ENCODE measurements around the gene ARHGEF7.

The ARHGEF7 gene

GRCh38 chr13:111281751-111282311 is 166.7 kb downstream of the ARHGEF7 start:
- no peak for DNase-seq

DNA sequence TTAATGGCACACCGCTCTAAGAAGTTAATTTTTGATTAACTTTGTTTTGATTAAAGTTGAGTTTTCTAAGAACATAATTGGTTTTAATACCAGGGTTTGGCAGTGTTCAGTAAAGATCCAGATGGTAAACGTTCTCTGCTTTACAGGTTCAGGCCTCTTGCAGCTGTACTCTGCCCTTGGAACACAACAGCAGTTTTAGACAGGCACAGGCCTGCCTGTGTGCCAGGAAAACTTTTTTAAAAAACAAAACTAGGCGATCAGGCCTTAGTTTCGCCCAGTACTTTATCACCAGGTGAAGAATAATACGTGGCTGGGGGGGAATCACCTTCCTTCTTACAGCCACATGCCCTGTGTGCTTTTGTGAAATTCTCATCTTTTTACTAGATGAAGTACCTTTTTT is 167.3 kb downstream of the ARHGEF7 start:
- DNase-seq, result no peak

DNA sequence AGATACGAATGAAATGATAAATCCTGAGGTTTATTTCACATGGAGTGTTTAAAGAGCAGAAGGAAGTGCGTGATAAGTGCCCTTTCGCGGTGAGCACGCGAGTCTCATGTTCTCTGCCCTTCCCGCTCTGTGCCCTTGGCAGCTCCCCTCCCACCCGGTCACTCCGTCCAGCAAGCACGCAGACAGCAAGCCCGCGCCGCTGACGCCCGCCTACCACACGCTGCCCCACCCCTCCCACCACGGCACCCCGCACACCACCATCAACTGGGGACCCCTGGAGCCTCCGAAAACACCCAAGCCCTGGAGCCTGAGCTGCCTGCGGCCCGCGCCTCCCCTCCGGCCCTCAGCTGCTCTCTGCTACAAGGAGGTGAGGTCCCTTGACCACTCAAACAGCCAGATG is 167.9 kb downstream of the ARHGEF7 start:
- DNase-seq, result no peak

DNA sequence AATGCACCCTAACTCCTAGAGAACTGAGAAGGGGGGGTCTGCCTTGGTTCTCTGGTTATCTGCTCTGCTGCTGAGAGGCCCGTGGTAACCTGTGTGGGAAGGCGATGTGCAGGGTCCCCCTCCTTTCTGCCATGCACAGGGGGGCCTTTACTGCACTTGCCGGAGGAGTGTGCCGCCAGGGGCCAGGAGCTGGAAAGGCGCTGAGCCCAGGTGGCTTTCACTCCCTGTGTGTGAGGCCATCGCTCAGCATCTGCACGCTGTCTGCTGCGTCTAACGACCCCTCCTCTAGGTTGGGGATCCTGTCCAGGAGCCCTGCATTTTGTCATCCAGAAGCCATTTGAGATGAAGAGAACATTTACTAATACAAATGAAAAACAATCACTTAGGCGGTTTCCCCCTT is 168.3 kb downstream of the ARHGEF7 start:
- DNase-seq, result no peak

GRCh38 chr13:111283991-111284390 is 168.9 kb downstream of the ARHGEF7 start:
- no peak for DNase-seq

GRCh38 chr13:111284565-111284964 is 169.5 kb downstream of the ARHGEF7 start:
- no peak for DNase-seq

DNA sequence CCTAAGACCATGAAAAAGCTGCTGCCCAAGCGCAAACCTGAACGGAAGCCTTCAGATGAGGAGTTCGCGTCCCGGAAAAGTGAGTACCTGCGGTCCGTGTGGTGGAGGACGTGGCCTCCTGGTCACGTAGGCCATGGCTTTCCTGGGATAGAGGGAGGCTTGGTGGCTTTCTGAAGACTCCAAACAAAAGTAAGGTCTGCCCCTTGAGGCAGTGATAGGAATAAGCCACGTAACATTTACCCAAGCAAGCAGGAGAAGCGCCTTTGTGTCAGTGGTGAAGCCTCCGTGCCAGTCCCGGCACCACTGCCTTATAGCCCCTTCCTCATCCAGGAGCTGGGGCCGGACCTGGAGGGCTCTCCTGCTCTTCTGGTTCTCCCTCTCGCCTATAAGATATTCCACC is 171.1 kb downstream of the ARHGEF7 start:
- no peak for DNase-seq

GRCh38 chr13:111286749-111287148 is 171.6 kb downstream of the ARHGEF7 start:
- no peak for DNase-seq

DNA sequence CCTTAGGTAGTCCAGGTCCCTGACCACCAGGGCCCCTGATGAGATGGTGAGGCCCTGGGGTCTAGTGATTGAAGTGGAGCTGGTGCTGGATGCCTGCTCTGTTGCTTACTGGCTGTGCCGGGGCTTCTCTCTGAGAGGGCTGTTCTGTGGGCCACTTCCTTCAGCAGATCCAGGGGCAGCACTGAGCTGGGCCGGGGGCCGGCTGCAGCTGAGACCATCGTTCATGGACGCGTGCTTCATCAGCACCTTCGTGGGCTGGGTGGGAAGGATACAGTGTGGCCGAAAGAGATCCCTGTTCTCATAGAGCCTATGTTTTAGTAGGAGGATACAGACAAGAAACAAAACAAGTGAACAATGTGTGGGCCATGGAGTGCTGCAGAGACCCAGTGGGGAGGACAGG is 172.1 kb downstream of the ARHGEF7 start:
- no peak for DNase-seq

GRCh38 chr13:111288276-111288675 is 173.2 kb downstream of the ARHGEF7 start:
- DNase-seq, result no peak

GRCh38 chr13:111289251-111289650 is 174.1 kb downstream of the ARHGEF7 start:
- no peak for DNase-seq

GRCh38 chr13:111291908-111292307 is 176.8 kb downstream of the ARHGEF7 start:
- no peak for DNase-seq

- DNase-seq, result no peak
Observed at GRCh38 chr13:111292710-111293485, 177.8 kb downstream of the ARHGEF7 start.

GRCh38 chr13:111295886-111296285 is 180.8 kb downstream of the ARHGEF7 start:
- DNase-seq, result no peak

DNA sequence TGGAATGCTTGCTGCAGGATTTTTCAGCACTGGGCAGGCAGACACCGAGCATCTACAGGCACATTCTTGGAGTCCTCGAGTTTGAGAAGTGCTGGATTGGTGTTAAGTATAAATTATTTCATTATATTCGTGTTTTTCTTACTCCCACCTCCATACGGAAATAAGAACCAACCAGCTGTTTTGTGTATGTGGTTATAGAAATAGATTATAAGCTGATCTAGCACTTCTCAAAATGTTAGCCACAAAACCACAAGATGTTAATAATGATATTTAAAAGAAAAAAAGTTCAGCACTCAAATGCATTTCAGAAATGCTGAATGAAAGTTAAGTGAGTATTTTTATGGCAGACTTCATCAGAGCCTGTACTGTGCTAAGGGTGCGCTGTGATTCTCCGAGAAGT is 181.3 kb downstream of the ARHGEF7 start:
- DNase-seq, result no peak

DNA sequence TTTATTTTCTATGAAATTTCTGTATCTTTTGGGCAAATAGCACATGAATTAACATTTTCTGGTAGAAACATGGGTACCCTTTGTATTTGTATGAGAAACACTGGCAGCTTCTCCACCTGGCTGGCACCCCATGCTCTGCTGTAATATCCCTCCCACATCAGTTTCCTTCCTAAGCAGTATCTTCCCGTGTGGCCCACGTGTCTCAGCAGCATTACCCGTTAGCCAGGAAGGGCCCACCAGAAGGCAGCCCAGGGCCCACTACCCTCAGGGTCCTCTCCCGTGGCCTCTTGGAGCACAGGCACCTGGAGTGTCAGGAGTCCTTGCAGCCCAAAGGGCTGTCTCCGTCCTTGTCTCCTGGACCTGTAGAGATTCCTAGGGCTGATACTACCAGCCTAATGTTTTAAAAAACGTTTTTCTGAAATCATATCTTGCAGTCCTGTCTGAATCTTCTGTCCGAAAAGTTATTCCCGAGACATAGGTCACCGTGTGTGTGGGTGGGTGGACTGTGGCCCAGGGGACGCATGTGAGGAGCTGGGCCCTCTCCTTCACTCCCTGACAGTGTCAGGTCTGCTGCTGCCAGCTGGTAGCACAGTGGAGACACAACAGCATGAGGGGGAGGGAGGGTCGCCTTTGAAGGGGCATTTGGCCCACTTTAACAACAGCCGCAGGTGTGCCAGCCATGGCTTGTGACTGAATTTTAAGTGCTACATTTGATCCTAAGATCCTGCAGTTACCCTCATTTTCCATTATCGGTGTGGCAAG is 183.3 kb downstream of the ARHGEF7 start:
- no peak for DNase-seq

DNA sequence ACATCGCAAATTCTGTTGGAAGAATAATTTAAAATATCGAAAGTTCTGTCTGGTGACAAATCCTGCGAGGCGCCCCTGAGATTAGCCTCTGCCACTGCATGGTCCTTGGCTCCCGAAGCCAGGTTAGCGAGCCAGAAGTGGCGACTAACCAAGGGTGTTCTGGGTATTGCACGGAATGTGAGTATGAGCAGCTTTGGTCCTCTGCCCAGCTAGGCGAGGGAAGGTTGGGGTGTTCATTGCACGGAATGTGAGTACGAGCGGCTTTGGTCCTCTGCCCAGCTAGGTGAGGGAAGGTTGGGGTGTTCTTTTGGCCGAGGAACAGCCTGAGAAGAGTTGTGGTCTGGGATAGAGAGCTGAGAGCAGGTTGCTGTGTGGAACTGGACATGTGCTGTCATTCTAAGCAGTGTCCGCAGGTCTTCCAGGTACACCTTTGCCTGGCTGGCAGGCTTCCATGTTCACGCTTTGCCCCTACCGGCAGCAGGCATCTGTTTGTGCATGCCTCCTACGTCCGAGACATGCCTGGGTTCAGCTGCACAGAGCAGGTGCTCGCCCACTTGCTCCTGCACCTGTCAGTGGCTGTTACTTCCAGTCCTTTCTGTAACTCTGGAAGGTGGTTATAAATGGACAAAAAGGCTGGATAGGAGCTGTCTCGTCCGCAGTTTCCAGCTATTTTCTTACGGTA is 187.1 kb downstream of the ARHGEF7 start:
- DNase-seq, result no peak

DNA sequence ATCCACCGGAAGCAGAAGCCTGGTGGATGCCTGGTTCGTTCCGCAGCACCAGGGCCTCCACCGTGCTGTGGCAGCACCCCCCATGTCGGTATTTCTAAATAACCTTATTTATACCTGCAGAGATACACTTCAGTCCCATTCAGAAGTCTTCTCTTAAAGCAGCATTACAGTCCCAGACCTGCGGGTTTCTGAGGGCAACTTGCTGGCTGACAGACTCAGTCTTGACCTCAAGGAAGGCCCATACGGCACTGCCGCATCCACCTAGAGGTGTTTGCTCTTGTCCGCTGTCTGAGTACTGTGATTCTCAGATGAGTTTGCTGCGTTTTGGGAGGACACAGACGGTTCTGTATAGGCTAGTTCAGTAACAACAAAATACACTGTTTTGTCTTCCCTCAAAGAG is 188.4 kb downstream of the ARHGEF7 start:
- DNase-seq, result no peak

DNA sequence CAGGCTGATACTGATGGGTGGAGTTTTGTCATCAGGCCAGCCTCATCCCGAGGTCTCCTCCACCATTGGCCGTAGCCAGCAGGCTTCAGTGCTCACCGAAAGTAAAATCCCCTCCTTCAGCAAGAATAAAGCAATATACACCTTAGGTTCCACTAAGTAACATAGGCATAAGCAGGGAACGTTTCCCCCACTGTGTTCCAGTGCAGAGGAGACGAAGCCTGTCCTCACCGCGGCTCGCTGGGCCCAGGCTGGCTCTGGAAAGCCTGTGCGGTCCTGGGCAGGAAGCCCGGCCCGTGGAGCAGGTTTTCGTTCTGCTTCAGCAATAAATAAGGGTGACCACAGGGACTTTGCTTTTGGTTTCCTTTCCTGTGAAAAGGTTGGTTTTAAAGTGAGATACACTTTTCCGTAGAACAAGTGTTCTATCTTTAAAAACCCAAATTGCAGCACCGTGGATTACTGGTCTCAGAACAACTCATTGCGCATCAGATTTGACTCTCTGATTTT is 189.0 kb downstream of the ARHGEF7 start:
- DNase-seq, result no peak

DNA sequence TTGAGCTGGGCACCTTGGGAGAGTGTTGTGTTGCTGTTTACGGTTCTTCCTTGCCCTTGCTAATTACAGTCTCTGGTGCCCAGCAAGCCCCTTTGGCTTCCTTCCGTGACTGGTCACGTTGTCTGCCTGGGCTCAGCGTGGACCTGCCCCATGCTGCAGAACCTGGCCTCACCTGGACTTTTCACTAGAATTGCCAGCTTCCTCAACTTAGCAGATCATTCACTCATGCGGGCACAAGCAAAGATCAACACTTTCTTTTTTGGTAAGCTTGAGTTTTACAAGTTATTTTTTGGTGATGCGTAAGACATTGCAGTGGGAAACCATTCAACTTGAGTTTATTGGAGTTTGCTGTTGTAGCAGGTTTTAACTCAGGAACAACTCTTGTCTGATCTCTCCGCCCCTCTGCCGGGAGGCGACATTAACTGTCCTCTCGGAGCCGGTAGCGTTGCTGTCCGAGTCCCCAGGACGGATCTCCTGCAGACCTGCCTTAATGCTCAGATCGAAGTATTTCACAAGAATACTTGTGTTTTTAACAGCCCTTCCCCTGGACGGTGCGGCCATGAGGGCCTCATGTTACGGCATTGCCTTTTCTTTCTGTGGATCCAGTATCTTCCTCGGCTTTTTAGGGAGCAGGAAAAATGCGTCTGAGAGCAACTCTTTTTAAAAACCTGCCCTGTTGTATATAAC is 189.6 kb downstream of the ARHGEF7 start:
- DNase-seq, result no peak

DNA sequence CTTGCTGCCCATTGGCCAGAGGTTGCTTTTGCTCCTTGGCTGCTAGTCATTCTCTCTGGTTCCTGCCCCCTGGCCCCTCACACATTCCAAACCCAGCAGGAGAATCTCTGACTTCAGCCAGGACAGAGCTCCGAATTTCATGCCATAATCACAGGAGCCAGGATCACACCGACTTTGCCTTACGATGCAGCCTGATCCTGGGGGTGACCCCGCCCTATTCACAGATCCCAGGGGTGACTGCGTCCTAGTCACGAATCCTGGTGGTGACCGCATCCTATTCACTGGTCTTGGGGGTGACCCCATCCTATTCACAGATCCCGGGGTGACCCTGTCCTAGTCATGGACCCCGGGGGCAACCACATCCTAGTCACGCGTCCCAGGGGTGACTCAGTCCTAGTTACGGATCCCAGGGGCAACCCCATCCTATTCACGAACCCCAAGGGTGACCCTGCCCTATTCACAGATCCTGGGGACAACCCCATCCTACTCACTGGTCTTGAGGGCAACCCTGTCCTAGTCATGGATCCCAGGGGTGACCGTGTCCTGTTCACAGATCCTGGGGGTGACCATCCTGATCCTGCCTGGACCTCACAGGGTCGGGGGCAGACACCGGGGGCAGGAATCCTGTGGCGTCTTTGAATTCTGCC is 198.0 kb downstream of the ARHGEF7 start:
- DNase-seq, result no peak

DNA sequence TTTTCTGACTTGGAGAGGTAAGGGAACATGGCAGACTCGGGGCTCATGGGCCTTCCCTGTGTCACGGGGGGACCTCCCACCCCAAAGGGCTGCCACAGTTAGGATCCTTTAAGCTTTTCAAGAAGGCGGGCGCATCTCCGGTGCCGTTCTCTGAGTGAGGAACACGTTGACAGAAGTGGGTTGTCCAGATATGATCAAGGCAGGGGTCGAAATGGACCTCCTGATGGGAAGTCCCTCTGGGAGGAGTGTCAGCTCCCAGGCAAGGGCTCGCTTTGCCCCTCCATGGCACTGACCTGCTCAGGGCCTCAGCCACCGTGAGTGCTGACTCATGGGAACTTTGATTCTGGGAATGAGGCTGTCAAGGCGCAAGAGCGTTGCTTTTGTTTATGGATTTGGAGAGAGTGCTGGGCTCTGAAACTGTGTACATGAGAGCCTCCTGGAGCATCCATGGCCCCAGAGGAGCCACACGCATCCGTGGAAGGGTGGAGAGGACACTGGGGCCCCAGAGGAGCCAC is 198.9 kb downstream of the ARHGEF7 start:
- DNase-seq, result no peak
